Dendritic cell treated with granulocyte-macrophage colony-stimulating factor and Interleukin-4, amounts not matched to agents 40 ng/mL and 50 ng/mL, for 4 days (primary cell): ENCODE measurements around the gene BPIFB1.

Experiments used
- H3K27ac Mint-ChIP-seq: one replicate; pipeline ENCODE4 v1.8.0; 2022; ENCODE audit warnings: mild to moderate bottlenecking, mixed read lengths
- H3K27me3 Mint-ChIP-seq: one replicate; pipeline ENCODE4 v1.8.0; 2022; ENCODE audit warnings: mild to moderate bottlenecking, mixed read lengths
- H3K36me3 Mint-ChIP-seq: one replicate; pipeline ENCODE4 v1.8.0; 2022; ENCODE audit warnings: low read depth, mixed read lengths
- H3K4me1 Mint-ChIP-seq: one replicate; pipeline ENCODE4 v1.8.0; 2022; ENCODE audit warnings: low read depth, mixed read lengths
- H3K4me3 Mint-ChIP-seq: one replicate; pipeline ENCODE4 v1.8.0; 2022; ENCODE audit warnings: mild to moderate bottlenecking, moderate library complexity, mixed read lengths
- H3K9me3 Mint-ChIP-seq: one replicate; pipeline ENCODE4 v1.8.0; 2022; ENCODE audit warnings: mixed read lengths
- intact Hi-C: fragments of 100-400 bp; cut with micrococcal nuclease; formaldehyde crosslinking; loops from one replicate; pipeline ENCODE4 v1.15.0; 2022

Gene BPIFB1

DNA sequence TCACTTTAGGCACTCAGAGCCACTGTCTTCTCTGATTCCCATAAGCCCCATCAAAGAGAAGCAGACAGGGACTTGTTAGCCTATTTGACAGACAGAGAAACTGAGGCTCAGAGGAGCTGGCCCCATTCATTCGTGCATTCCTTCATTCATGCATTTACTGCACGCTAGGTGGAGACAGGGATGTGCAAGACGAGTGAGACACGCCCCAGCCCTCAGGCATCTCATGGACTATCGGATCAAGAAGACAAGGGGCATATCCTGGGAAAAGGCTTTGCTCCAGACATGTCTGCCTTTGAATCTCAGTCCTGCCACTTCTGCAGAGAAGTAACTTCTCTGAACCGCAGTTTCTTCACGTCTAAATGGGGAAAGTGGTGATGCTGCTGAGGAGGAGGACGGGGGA is 54.1 kb downstream of the BPIFB1 start:
- Mint-ChIP-seq H3K27me3 (peaks cover 6% of the 10 kb centered on the region), H3K9me3 (no peaks in the 10 kb centered on the region), H3K4me3 (no peak overlapping the region), H3K4me1 (no peaks in the 10 kb centered on the region), H3K27ac (no peak overlapping the region), H3K36me3 (no peaks in the 10 kb centered on the region)
- intact Hi-C loops, result no loop called here

DNA sequence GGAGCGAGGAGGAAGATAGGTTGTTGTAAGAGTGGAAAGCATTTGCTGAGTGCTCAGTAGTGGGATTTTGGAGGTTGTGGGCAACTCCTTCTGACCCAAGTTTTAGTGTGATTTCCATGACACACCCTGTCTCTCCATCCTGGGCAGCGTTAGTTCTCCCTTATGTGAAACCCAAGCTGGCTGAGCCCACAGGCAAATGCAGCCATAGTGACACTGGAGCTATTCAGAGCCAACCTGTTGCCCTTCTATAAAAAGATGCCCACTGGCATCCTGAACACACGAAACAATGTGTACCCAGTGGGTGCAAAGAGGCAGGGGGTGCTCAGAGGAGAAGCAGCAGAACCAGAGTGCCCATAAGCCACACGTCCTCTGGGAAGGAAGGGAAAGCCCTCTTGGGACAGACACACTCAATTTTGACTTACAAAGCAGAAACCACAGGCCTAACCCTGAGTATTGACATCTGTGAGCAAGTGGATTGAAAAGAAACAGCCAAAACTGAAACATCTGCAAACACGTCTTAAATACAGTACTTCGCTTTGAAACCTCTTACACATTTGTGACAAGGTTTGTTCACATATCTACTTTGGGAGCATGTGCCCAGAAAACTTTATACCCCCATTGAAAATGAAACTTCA is 54.6 kb downstream of the BPIFB1 start:
- Mint-ChIP-seq H3K9me3 (no peaks in the 10 kb centered on the region), H3K4me3 (no peak overlapping the region), H3K36me3 (no peaks in the 10 kb centered on the region), H3K27me3 (peaks cover 6% of the 10 kb centered on the region), H3K27ac (no peak overlapping the region), H3K4me1 (no peaks in the 10 kb centered on the region)
- intact Hi-C loops, result no loop called here

DNA sequence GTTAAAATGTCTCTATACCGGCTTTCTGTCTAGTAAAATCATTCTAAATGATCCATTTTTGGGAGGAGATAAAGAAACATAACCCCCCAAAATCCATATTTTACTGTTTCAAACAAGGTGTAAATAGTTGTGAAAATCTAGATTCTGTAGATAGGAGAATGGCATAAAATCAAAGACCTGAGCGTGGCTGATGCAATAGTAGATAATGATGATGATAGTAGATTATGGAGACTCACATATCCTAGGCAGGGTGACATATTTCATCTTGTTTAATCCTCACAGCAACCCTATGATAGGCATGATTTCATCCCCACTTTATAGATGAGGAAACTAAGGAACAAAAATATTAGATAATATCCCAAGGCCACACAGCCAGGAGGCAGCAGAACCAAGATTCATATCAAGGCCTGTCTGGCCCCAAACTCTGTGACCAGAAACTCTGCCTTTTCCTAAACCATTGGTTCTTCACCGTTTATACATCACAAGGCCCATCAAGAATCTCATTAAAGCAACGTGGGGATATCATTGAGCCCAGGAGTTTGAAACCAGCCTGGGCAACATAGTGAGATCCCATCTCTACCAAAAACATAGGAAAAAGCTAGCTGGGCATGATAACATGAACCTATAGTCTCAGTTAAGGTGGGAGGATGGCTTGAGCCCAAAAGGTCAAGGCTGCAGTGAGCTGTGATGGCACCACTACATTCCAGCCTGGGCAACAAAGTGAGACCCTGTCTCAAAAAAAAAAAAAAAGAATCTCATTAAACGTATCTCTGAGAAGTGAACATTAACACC is 55.6 kb downstream of the BPIFB1 start:
- Mint-ChIP-seq H3K4me1 (no peaks in the 10 kb centered on the region), H3K9me3 (no peaks in the 10 kb centered on the region), H3K27ac (no peak overlapping the region), H3K36me3 (no peaks in the 10 kb centered on the region), H3K4me3 (no peak overlapping the region), H3K27me3 (peaks cover 4% of the 10 kb centered on the region)
- intact Hi-C loops, result no loop called here

GRCh38 chr20:33339515-33340058 is 56.6 kb downstream of the BPIFB1 start:
- Mint-ChIP-seq H3K9me3 (no peaks in the 10 kb centered on the region), H3K27me3 (peaks cover 2% of the 10 kb centered on the region), H3K4me3 (no peak overlapping the region), H3K4me1 (no peaks in the 10 kb centered on the region), H3K36me3 (no peaks in the 10 kb centered on the region), H3K27ac (no peak overlapping the region)
- intact Hi-C loops, result no loop called here

DNA sequence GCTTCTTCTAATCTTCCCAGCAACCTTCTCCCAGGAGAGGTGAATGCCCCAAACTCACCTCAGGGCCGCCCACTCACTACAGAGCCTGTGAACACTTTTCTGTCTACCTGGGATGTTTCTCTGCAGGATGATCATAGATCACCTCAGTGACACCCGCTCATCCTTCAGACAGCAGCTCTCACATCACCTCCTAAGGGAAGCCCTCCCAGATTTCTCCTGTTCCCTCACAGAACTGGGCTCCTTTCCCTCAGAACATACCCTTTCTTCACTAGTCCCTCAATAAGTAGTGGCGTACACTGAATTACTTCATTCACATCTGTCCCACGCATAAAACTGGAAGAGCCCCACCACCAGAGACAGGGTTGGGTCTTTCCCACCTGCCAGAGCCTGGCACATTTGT is 60.5 kb downstream of the BPIFB1 start:
- Mint-ChIP-seq H3K27me3 (peaks cover 2% of the 10 kb centered on the region), H3K4me3 (no peak overlapping the region), H3K27ac (no peak overlapping the region), H3K9me3 (no peaks in the 10 kb centered on the region), H3K4me1 (no peaks in the 10 kb centered on the region), H3K36me3 (peaks cover 11% of the 10 kb centered on the region)
- intact Hi-C loops, result no loop called here

GRCh38 chr20:33345342-33345741 is 62.3 kb downstream of the BPIFB1 start:
- Mint-ChIP-seq H3K4me3 (no peak overlapping the region), H3K4me1 (no peaks in the 10 kb centered on the region), H3K36me3 (peaks cover 26% of the 10 kb centered on the region), H3K27me3 (peaks cover 2% of the 10 kb centered on the region), H3K9me3 (no peaks in the 10 kb centered on the region), H3K27ac (no peak overlapping the region)
- intact Hi-C loops, result no loop called here

GRCh38 chr20:33348136-33348937 is 65.3 kb downstream of the BPIFB1 start:
- H3K9me3 Mint-ChIP-seq, result no peaks in the 10 kb centered on the region
- H3K27me3 Mint-ChIP-seq, result peaks cover 2% of the 10 kb centered on the region
- H3K27ac Mint-ChIP-seq, result no peak overlapping the region
- intact Hi-C loops, result no loop called here
- H3K4me3 Mint-ChIP-seq, result no peak overlapping the region
- no peaks in the 10 kb centered on the region for H3K4me1 Mint-ChIP-seq
- peaks cover 50% of the 10 kb centered on the region for H3K36me3 Mint-ChIP-seq

DNA sequence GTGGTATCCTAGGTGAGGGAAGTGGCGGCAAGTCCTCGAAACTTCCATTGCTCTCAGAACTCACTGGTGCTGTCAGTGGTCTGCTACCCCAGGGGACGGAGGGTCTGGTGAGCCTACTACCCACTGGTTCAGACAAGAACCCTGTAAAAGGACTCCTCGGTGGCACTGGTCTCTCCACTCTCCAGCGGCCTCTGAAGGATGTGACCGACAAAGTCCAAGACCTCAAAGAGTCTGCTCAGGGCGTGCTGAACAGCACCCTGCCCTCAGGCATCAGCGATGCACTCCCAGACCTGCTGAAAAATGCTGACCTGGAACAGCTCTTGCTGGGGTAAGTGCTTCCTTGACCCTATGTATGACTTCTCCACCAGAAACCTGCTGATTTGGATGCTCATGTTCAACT is 66.5 kb downstream of the BPIFB1 start:
- H3K4me1 Mint-ChIP-seq, result no peaks in the 10 kb centered on the region
- no peak overlapping the region for H3K4me3 Mint-ChIP-seq
- peaks cover 2% of the 10 kb centered on the region for H3K27me3 Mint-ChIP-seq
- intact Hi-C loops, result no loop called here
- H3K9me3 Mint-ChIP-seq, result no peaks in the 10 kb centered on the region
- no peak overlapping the region for H3K27ac Mint-ChIP-seq
- peaks cover 62% of the 10 kb centered on the region for H3K36me3 Mint-ChIP-seq

- Mint-ChIP-seq H3K27me3 (no peaks in the 10 kb centered on the region), H3K36me3 (peaks cover 80% of the 10 kb centered on the region), H3K4me3 (no peak overlapping the region), H3K27ac (no peak overlapping the region), H3K4me1 (no peaks in the 10 kb centered on the region), H3K9me3 (no peaks in the 10 kb centered on the region)
- intact Hi-C loops, result no loop called here
Measured at GRCh38 chr20:33351696-33352095, 68.7 kb downstream of the BPIFB1 start.

DNA sequence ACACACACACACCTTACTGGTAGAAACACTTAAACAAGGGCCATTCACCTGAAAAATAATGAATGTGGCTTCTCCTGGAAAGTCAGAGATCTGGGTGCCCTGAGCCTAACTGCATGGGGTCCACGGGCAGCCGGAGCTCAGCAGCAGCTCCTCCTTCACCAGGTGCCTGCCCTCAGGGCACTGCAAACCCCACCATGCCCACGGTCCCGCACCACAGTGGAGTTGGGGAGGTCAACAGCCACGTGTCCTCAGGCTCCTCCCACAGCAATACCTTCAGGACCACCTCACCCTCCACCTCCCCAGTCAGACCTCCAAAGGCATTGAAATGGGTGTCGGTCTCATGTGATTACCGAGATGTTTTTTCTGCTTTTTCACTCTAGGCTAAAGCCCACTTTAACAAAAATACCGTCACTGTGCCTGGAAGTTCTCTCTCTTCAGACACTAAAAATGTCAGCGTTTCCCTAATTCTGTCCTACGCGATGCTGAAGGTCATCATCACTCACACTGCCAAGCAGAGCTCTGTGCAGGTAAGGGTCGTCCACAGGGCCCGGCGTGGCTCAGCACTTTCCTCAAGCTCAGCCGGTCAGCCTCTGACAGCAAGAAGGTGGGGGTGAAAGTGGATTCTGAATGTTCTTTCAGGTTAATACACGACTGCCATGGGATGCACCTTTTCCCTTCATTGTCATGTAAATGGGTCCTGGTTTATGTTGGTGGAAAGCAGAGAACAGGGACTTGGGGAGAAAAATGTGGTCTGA is 69.4 kb downstream of the BPIFB1 start:
- H3K36me3 Mint-ChIP-seq, result peaks cover 87% of the 10 kb centered on the region
- H3K9me3 Mint-ChIP-seq, result no peaks in the 10 kb centered on the region
- no peaks in the 10 kb centered on the region for H3K27me3 Mint-ChIP-seq
- H3K4me3 Mint-ChIP-seq, result no peak overlapping the region
- no peak overlapping the region for H3K27ac Mint-ChIP-seq
- H3K4me1 Mint-ChIP-seq, result no peaks in the 10 kb centered on the region
- intact Hi-C loops, result no loop called here

- H3K4me1 Mint-ChIP-seq, result no peaks in the 10 kb centered on the region
- intact Hi-C loops, result no loop called here
- H3K27ac Mint-ChIP-seq, result no peak overlapping the region
- H3K27me3 Mint-ChIP-seq, result no peaks in the 10 kb centered on the region
- no peak overlapping the region for H3K4me3 Mint-ChIP-seq
- H3K36me3 Mint-ChIP-seq, result peaks cover 86% of the 10 kb centered on the region
- no peaks in the 10 kb centered on the region for H3K9me3 Mint-ChIP-seq
Measured at GRCh38 chr20:33353013-33353402, 70.0 kb downstream of the BPIFB1 start.
